A673 (cell line): ENCODE measurements around the gene NTNG2. TPM values are rescaled to one million over a fixed set of nuclear protein-coding genes. Genes with fewer than 3 reads are reported as not detected.

ENCODE experiments used
- BruUV-seq: library from RNA; stranded (reverse); fragments of 400-500 nt; replicated peaks from 2 replicates; lab custom pipeline; 2021; lab: Mats Ljungman, UMichigan
- CTCF ChIA-PET: fragments of 300-600 bp; sonication (Branson Sonifier 250); formaldehyde crosslinking; loops from one replicate; lab custom pipeline; 2022; ENCODE audit warnings: antibody characterized with exemption; lab: Charles Lee
- POLR2A ChIA-PET: fragments of 300-600 bp; sonication (Branson Sonifier 250); formaldehyde crosslinking; loops from one replicate; lab custom pipeline; 2022; ENCODE audit warnings: antibody characterized with exemption; ENCODE audit not compliant: low non-redundant PET; lab: Charles Lee
- DNase-seq: peaks from one replicate; pipeline ENCODE4 v3.0.0-alpha.2; 2015; ENCODE audit warnings: low spot score
- H3K27ac ChIP-seq: fragments of 200-600 bp; sonication (generic); 2 replicates; pipeline ENCODE4 v1.5.1; 2016; ENCODE audit warnings: mixed run types, low read depth, mild to moderate bottlenecking, mixed read lengths, antibody characterized with exemption, low read length; ENCODE audit not compliant: poor library complexity, severe bottlenecking
- H3K27me3 ChIP-seq: fragments of 200-600 bp; sonication (generic); replicated peaks from 2 replicates; pipeline ENCODE4 v1.6.1; 2017; ENCODE audit warnings: mixed run types, low read depth, mild to moderate bottlenecking, mixed read lengths, antibody characterized with exemption, low read length; ENCODE audit not compliant: insufficient read depth, poor library complexity
- H3K36me3 ChIP-seq: fragments of 200-600 bp; sonication (generic); 2 replicates; pipeline ENCODE4 v1.6.1; 2016; ENCODE audit warnings: mixed run types, mild to moderate bottlenecking, mixed read lengths, antibody characterized with exemption, low read length; ENCODE audit not compliant: insufficient read depth, poor library complexity, severe bottlenecking
- H3K4me1 ChIP-seq: fragments of 200-600 bp; sonication (generic); 2 replicates; pipeline ENCODE4 v1.6.1; 2017; ENCODE audit warnings: mixed run types, mild to moderate bottlenecking, mixed read lengths, antibody characterized with exemption, low read length; ENCODE audit not compliant: insufficient read depth, poor library complexity, severe bottlenecking
- H3K4me3 ChIP-seq: fragments of 200-600 bp; sonication (generic); 2 replicates; pipeline ENCODE4 v1.5.1; 2016; ENCODE audit warnings: low read depth, mixed run types, mild to moderate bottlenecking, mixed read lengths, low read length; ENCODE audit not compliant: poor library complexity, severe bottlenecking
- H3K9me3 ChIP-seq: fragments of 200-600 bp; sonication (generic); 2 replicates; pipeline ENCODE4 v1.6.1; 2016; ENCODE audit warnings: mixed run types, low read depth, mild to moderate bottlenecking, mixed read lengths, antibody characterized with exemption, low read length; ENCODE audit not compliant: poor library complexity, severe bottlenecking
- EZH2 ChIP-seq: fragments of 200-600 bp; sonication (generic); IDR thresholded peaks from 2 replicates; pipeline ENCODE4 v1.6.1; 2017; ENCODE audit warnings: borderline replicate concordance, low read depth, mild to moderate bottlenecking, mixed read lengths, antibody characterized with exemption, low read length; ENCODE audit not compliant: poor library complexity, severe bottlenecking
- intact Hi-C: fragments of 100-400 bp; cut with micrococcal nuclease; formaldehyde crosslinking; loops from one replicate; pipeline ENCODE4 v1.10.0; 2022; ENCODE audit not compliant: unreplicated experiment
- total RNA-seq: library from RNA; stranded (reverse); gene quantifications from 2 replicates; pipeline ENCODE4 v1.2.3, GENCODE V29; 2021
- TF ChIP-seq, protein P1 (sequence below): fragments of 300-800, 200-600 bp; sonication (generic); conservative IDR thresholded peaks from 2 replicates; pipeline ENCODE4 v1.5.1; 2017; ENCODE audit warnings: low read depth, mild to moderate bottlenecking, antibody characterized with exemption, low read length, moderate library complexity, mixed read lengths

Gene NTNG2
- total RNA-seq, 1 experiment from 2014 or later = 1.5 TPM

- DNase-seq = no peak
- Histone ChIP-seq H3K27me3 (no peaks in the 10 kb centered on the region), H3K27ac (no peak overlapping the region), H3K36me3 (no peaks in the 10 kb centered on the region), H3K4me1 (no peaks in the 10 kb centered on the region), H3K9me3 (no peaks in the 10 kb centered on the region), H3K4me3 (no peak overlapping the region)
- no TSS peak for BruUV-seq
- POLR2A ChIA-PET = no interaction called here
- TF ChIP-seq EZH2 = no peak
- TF ChIP-seq, protein P1, sequence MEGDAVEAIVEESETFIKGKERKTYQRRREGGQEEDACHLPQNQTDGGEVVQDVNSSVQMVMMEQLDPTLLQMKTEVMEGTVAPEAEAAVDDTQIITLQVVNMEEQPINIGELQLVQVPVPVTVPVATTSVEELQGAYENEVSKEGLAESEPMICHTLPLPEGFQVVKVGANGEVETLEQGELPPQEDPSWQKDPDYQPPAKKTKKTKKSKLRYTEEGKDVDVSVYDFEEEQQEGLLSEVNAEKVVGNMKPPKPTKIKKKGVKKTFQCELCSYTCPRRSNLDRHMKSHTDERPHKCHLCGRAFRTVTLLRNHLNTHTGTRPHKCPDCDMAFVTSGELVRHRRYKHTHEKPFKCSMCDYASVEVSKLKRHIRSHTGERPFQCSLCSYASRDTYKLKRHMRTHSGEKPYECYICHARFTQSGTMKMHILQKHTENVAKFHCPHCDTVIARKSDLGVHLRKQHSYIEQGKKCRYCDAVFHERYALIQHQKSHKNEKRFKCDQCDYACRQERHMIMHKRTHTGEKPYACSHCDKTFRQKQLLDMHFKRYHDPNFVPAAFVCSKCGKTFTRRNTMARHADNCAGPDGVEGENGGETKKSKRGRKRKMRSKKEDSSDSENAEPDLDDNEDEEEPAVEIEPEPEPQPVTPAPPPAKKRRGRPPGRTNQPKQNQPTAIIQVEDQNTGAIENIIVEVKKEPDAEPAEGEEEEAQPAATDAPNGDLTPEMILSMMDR = no peak
- intact Hi-C loops = no loop called here
- CTCF ChIA-PET = no interaction called here
Observed at GRCh38 chr9:132224645-132225044, 62.8 kb downstream of the NTNG2 start.

- H3K36me3 ChIP-seq = no peaks in the 10 kb centered on the region
- no peaks in the 10 kb centered on the region for H3K9me3 ChIP-seq
- ChIA-PET POLR2A (interaction anchor here (0.6 kb wide), 1 partner anchor 149 kb away, joined by 3 read pairs; no protein-coding TSS in a partner anchor), CTCF (interaction anchor here (0.7 kb wide), 1 partner anchor 9 kb away, joined by 3 read pairs; no protein-coding TSS in a partner anchor)
- no peaks in the 10 kb centered on the region for H3K27me3 ChIP-seq
- intact Hi-C loops = no loop called here
- H3K27ac ChIP-seq = no peak overlapping the region
- no peak overlapping the region for H3K4me3 ChIP-seq
- no TSS peak for BruUV-seq
- DNase-seq = no peak
- no peaks in the 10 kb centered on the region for H3K4me1 ChIP-seq
- TF ChIP-seq, protein P1 = no peak
- TF ChIP-seq EZH2 = no peak
Observed at GRCh38 chr9:132226571-132227430, 64.9 kb downstream of the NTNG2 start.

DNA sequence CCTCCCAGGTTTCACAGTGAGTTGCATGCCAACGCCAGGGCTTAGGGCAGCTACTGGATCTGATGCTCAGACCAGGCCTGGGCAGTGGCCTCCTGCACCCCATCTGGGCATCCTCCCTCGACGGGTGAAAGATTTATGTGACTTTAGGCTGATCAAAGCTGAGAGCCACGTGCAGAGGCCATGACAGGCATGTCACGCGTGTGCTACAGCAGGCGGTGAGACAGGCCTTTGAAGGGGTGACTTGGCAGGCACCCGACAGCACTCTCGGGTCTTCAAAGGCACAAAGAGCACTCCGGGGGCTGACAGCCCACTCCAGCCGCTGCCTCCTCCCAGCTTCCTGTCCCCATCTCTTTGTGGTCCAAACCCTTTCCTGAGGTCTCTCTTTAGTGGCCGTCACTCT, 66.2 kb downstream of the NTNG2 start:
- H3K4me3 ChIP-seq = no peak overlapping the region
- no peak for DNase-seq
- ChIA-PET POLR2A (no interaction called here), CTCF (interaction anchor here (0.6 kb wide), 2 partner anchors 30 to 138 kb away, joined by 3 to 5 read pairs; no protein-coding TSS in a partner anchor)
- no peaks in the 10 kb centered on the region for H3K4me1 ChIP-seq
- H3K36me3 ChIP-seq = no peaks in the 10 kb centered on the region
- intact Hi-C loops = no loop called here
- TF ChIP-seq, protein P1 = no peak
- no peak for TF ChIP-seq EZH2
- H3K27ac ChIP-seq = no peak overlapping the region
- no TSS peak for BruUV-seq
- no peaks in the 10 kb centered on the region for H3K9me3 ChIP-seq
- H3K27me3 ChIP-seq = no peaks in the 10 kb centered on the region
